OCI-LY3 (cell line): Measurements from ENCODE around the gene ZNF318.
"Not testable (repeated sequence)": the region's sequence is repeated elsewhere in the genome, so short reads cannot be mapped to it uniquely, and the experiment has no call there.

Experiments used
- H2AFZ ChIP-seq: fragments of 200-600, 300-600 bp; shearing (Covaris generic); 2 replicates; pipeline ENCODE4 v1.6.0; 2014; ENCODE audit warnings: antibody characterized with exemption, low read depth, low read length
- H3K27ac ChIP-seq: fragments of 200-600, 300-600 bp; sonication (generic); 2 replicates; pipeline ENCODE4 v1.5.1; 2014; ENCODE audit warnings: mild to moderate bottlenecking, low read length, moderate library complexity, mixed read lengths
- H3K27me3 ChIP-seq: fragments of 200-600, 300-600 bp; sonication (generic); 2 replicates; pipeline ENCODE4 v1.6.1; 2014; ENCODE audit warnings: low read depth, low read length, mixed read lengths
- H3K36me3 ChIP-seq: fragments of 200-600, 300-600 bp; sonication (generic); replicated peaks from 2 replicates; pipeline ENCODE3; 2014; ENCODE audit warnings: low read depth, low read length, mixed read lengths
- H3K4me1 ChIP-seq: fragments of 300-600, 200-600 bp; sonication (generic); 2 replicates; pipeline ENCODE4 v1.6.1; 2014; ENCODE audit warnings: low read length, mixed read lengths
- H3K4me2 ChIP-seq: fragments of 200-600, 300-600 bp; sonication (generic); 2 replicates; pipeline ENCODE4 v1.6.1; 2014; ENCODE audit warnings: low read length, mixed read lengths
- H3K4me3 ChIP-seq: fragments of 300-600, 200-600 bp; sonication (generic); 2 replicates; pipeline ENCODE4 v1.5.1; 2014; ENCODE audit warnings: antibody characterized with exemption, mild to moderate bottlenecking, low read length, moderate library complexity
- H3K79me2 ChIP-seq: fragments of 300-600, 200-600 bp; shearing (Covaris generic); 2 replicates; pipeline ENCODE4 v1.6.1; 2014; ENCODE audit warnings: mild to moderate bottlenecking, low read length, mixed read lengths
- H3K9ac ChIP-seq: fragments of 300-600, 200-600 bp; shearing (Covaris generic); 2 replicates; pipeline ENCODE4 v1.6.0; 2014; ENCODE audit warnings: mild to moderate bottlenecking, low read length, moderate library complexity
- H3K9me3 ChIP-seq: fragments of 200-600, 300-600 bp; shearing (Covaris generic); 2 replicates; pipeline ENCODE4 v1.6.1; 2014; ENCODE audit warnings: low read length, mixed read lengths; ENCODE audit not compliant: insufficient read depth
- H4K20me1 ChIP-seq: fragments of 200-600, 300-600 bp; sonication (generic); 2 replicates; pipeline ENCODE4 v1.6.1; 2016; ENCODE audit warnings: low read length, mixed read lengths; ENCODE audit not compliant: insufficient read depth
- CTCF ChIP-seq: fragments of 200-600, 300-600 bp; sonication (generic); IDR thresholded peaks from 2 replicates; pipeline ENCODE4 v1.5.1; 2014; ENCODE audit warnings: antibody characterized with exemption, low read length, low read depth
- EZH2phosphoT487 ChIP-seq: fragments of 200-600 bp; shearing (Covaris generic); IDR thresholded peaks from 2 replicates; pipeline ENCODE4 v1.6.1; 2018; ENCODE audit warnings: antibody characterized with exemption, mixed run types, low read depth

Gene ZNF318

GRCh38 chr6:43376551-43376981 is 7.1 kb upstream of the ZNF318 start:
- H3K4me2 ChIP-seq = peak overlapping the region; percentile 28

GRCh38 chr6:43375693-43376092 is 6.2 kb upstream of the ZNF318 start:
- Histone ChIP-seq H3K36me3 (no peaks in the 10 kb centered on the region), H3K9ac (no peak overlapping the region), H3K4me3 (no peak overlapping the region), H3K4me2 (no peak overlapping the region), H3K4me1 (peaks cover 67% of the 10 kb centered on the region), H3K27ac (peak overlapping the region; percentile 12; the same call in 1 of the 2 replicates), H2AFZ (no peak overlapping the region), H4K20me1 (no peaks in the 10 kb centered on the region), H3K9me3 (no peaks in the 10 kb centered on the region), H3K79me2 (no peaks in the 10 kb centered on the region), H3K27me3 (peaks cover 9% of the 10 kb centered on the region; the same call in 1 of the 2 replicates)
- TF ChIP-seq CTCF (no peak), EZH2phosphoT487 (no peak)

More at GRCh38 chr6:43376551-43376981, 7.1 kb upstream of the ZNF318 start:
- H3K9me3 ChIP-seq = no peaks in the 10 kb centered on the region
- H3K4me3 ChIP-seq = peak overlapping the region; percentile 0; the same call in 1 of the 2 replicates
- peak overlapping the region; percentile 53 for H2AFZ ChIP-seq
- no peaks in the 10 kb centered on the region for H3K36me3 ChIP-seq
- no peaks in the 10 kb centered on the region for H4K20me1 ChIP-seq
- no peaks in the 10 kb centered on the region for H3K79me2 ChIP-seq
- peak overlapping the region; percentile 68 for H3K27ac ChIP-seq
- TF ChIP-seq EZH2phosphoT487 = no peak
- TF ChIP-seq CTCF = no peak
- H3K9ac ChIP-seq = peak overlapping the region; percentile 0; the same call in 1 of the 2 replicates
- peaks cover 68% of the 10 kb centered on the region for H3K4me1 ChIP-seq
- H3K27me3 ChIP-seq = peaks cover 13% of the 10 kb centered on the region

- Histone ChIP-seq H3K4me3 (no peak overlapping the region), H4K20me1 (no peaks in the 10 kb centered on the region), H2AFZ (no peak overlapping the region), H3K27ac (no peak overlapping the region), H3K27me3 (no peaks in the 10 kb centered on the region), H3K79me2 (peaks cover 7% of the 10 kb centered on the region), H3K9me3 (no peaks in the 10 kb centered on the region), H3K4me1 (peaks cover 54% of the 10 kb centered on the region), H3K4me2 (no peak overlapping the region), H3K9ac (no peak overlapping the region), H3K36me3 (no peaks in the 10 kb centered on the region)
- TF ChIP-seq EZH2phosphoT487 (no peak), CTCF (no peak)
Observed at GRCh38 chr6:43373252-43373875, 3.9 kb upstream of the ZNF318 start.

- Histone ChIP-seq H3K4me3 (peak overlapping the region; percentile 86), H3K4me2 (peak overlapping the region; percentile 97), H4K20me1 (peaks cover 12% of the 10 kb centered on the region), H3K9ac (peak overlapping the region; percentile 89), H3K36me3 (peaks cover 20% of the 10 kb centered on the region), H3K4me1 (peaks cover 47% of the 10 kb centered on the region), H3K79me2 (peaks cover 40% of the 10 kb centered on the region), H3K27ac (peak overlapping the region; percentile 70), H2AFZ (peak overlapping the region; percentile 87)
- H3K27me3 ChIP-seq, H3K9me3 ChIP-seq: not testable (repeated sequence)
Observed at GRCh38 chr6:43370003-43370580, 645 bp upstream of the ZNF318 start.
